ENCODE data around the gene HOOK2. TPM values are rescaled to one million over a fixed set of nuclear protein-coding genes. Genes with fewer than 3 reads are reported as not detected.
"Not testable (repeated sequence)": the region's sequence is repeated elsewhere in the genome, so short reads cannot be mapped to it uniquely, and the experiment has no call there.

HOOK2 gene
- polyA plus RNA-seq, 3 donors = 0.55 to 28.6 (median 1.1) TPM

GRCh38 chr19:12799742-12800465, 24.6 kb upstream of the HOOK2 start:
- WGBS (ENCODE audit: insufficient coverage) = over 99% methylated on average over 13 of the region's 18 CpGs
- Histone ChIP-seq H3K9ac (ENCODE audit: insufficient read depth, low read length, poor library complexity, severe bottlenecking) (no peak overlapping the region), H3K27me3 (ENCODE audit: control insufficient read depth in 2 of 2, insufficient read depth in 2 of 2, low read length in 2 of 2) (peaks cover 4 to 34% of the 10 kb centered on the region in 2 donors), H3K4me3 (replicated peaks in 1 of 3; ENCODE audit: low read depth in 2 of 3, low read length in 3 of 3) (no peak overlapping the region), H4K20me1 (ENCODE audit: insufficient read depth, low read length) (peaks cover 10% of the 10 kb centered on the region), H3K4me2 (replicated peaks; ENCODE audit: extremely low read depth, low read length, poor library complexity, severe bottlenecking) (no peak overlapping the region), H3K36me3 (replicated peaks in 1 of 2; ENCODE audit: control insufficient read depth in 1 of 2, insufficient read depth in 2 of 2, low read length in 2 of 2) (no peaks in the 10 kb centered on the region), H3K4me1 (ENCODE audit: control insufficient read depth in 1 of 2, insufficient read depth in 2 of 2, low read length in 2 of 2) (peaks cover 35 to 42% of the 10 kb centered on the region in 2 donors), H3K9me3 (replicated peaks in 1 of 2; ENCODE audit: control insufficient read depth in 1 of 2, insufficient read depth in 1 of 2, low read length in 2 of 2) (no peaks in the 10 kb centered on the region), H2AFZ (ENCODE audit: insufficient read depth, low read depth, low read length, poor library complexity, severe bottlenecking) (no peak overlapping the region), H3K79me2 (ENCODE audit: insufficient read depth, low read length) (peaks cover 3% of the 10 kb centered on the region), H3K27ac (ENCODE audit: low read depth in 1 of 2, low read length in 2 of 2) (no peak overlapping the region)
- H3K27ac Mint-ChIP-seq = no peak overlapping the region
- H3K27me3 Mint-ChIP-seq (ENCODE audit: low read depth in 3 of 3) = peaks cover 14 to 31% (median 24%) of the 10 kb centered on the region in 3 donors
- peaks cover 0 to 6% (median 2%) of the 10 kb centered on the region in 7 donors for H3K9me3 Mint-ChIP-seq
- H3K4me3 Mint-ChIP-seq = no peak overlapping the region
- H3K4me1 Mint-ChIP-seq = peaks cover 36% of the 10 kb centered on the region
- peaks cover 8 to 24% of the 10 kb centered on the region in 2 donors for H3K36me3 Mint-ChIP-seq
- TF ChIP-seq CTCF (IDR thresholded peaks at IDR 0.05) = no peak
- intact Hi-C loops (cut with micrococcal nuclease) = loop anchor here (5.0 to 10.0 kb wide), 3 partner anchors 38 to 295 kb away; no protein-coding TSS in a partner anchor
- DNase-seq = no peak

GRCh38 chr19:12797607-12798006, 22.3 kb upstream of the HOOK2 start:
- Mint-ChIP-seq H3K4me1 (peaks cover 44% of the 10 kb centered on the region), H3K9me3 (peaks cover 0 to 10% (median 4%) of the 10 kb centered on the region in 7 donors), H3K27me3 (ENCODE audit: low read depth in 3 of 3) (peaks cover 11 to 28% (median 21%) of the 10 kb centered on the region in 3 donors), H3K36me3 (peaks cover 9 to 31% of the 10 kb centered on the region in 2 donors)
- not testable (repeated sequence) for DNase-seq; H3K9me3 ChIP-seq (replicated peaks in 1 of 2; ENCODE audit: control insufficient read depth in 1 of 2, insufficient read depth in 1 of 2, low read length in 2 of 2); H2AFZ ChIP-seq (ENCODE audit: insufficient read depth, low read depth, low read length, poor library complexity, severe bottlenecking); H3K27ac Mint-ChIP-seq; H3K4me3 Mint-ChIP-seq; H3K36me3 ChIP-seq (replicated peaks in 1 of 2; ENCODE audit: control insufficient read depth in 1 of 2, insufficient read depth in 2 of 2, low read length in 2 of 2); H3K9ac ChIP-seq (ENCODE audit: insufficient read depth, low read length, poor library complexity, severe bottlenecking); H3K27ac ChIP-seq (ENCODE audit: low read depth in 1 of 2, low read length in 2 of 2); H3K4me3 ChIP-seq (replicated peaks in 1 of 3; ENCODE audit: low read depth in 2 of 3, low read length in 3 of 3); H3K4me2 ChIP-seq (replicated peaks; ENCODE audit: extremely low read depth, low read length, poor library complexity, severe bottlenecking)
- peaks cover 45 to 55% of the 10 kb centered on the region in 2 donors for H3K4me1 ChIP-seq (ENCODE audit: control insufficient read depth in 1 of 2, insufficient read depth in 2 of 2, low read length in 2 of 2)
- peaks cover 4 to 26% of the 10 kb centered on the region in 2 donors for H3K27me3 ChIP-seq (ENCODE audit: control insufficient read depth in 2 of 2, insufficient read depth in 2 of 2, low read length in 2 of 2)
- intact Hi-C loops (cut with micrococcal nuclease) = loop anchor here (2.0 to 10.0 kb wide), 5 partner anchors 31 to 297 kb away; no protein-coding TSS in a partner anchor
- peaks cover 26% of the 10 kb centered on the region for H3K79me2 ChIP-seq (ENCODE audit: insufficient read depth, low read length)
- WGBS (ENCODE audit: insufficient coverage) = 99% methylated on average over 7 of the region's 7 CpGs
- peaks cover 33% of the 10 kb centered on the region for H4K20me1 ChIP-seq (ENCODE audit: insufficient read depth, low read length)

Measured in CD14-positive monocyte (primary cell).